Sigmoid colon (tissue), 4 donors: ENCODE measurements around the gene OR10A3.

Experiments
- EP300 ChIP-seq, 4 donors: sonication (generic); formaldehyde crosslinking; IDR thresholded peaks; one replicate each; pipeline ENCODE4 v1.6.1; 2017; ENCODE audit warnings: antibody characterized with exemption in 4 of 4
- POLR2A ChIP-seq, 2 donors: fragments of 450-650 bp; IDR thresholded peaks; one replicate each; pipeline ENCODE4 v1.6.1; 2016; ENCODE audit warnings: antibody characterized with exemption in 2 of 2, mild to moderate bottlenecking in 2 of 2, moderate library complexity in 2 of 2
- POLR2AphosphoS5 ChIP-seq, 4 donors: sonication (generic); formaldehyde crosslinking; IDR thresholded peaks; one replicate each; pipeline ENCODE4 v1.6.1; 2017; ENCODE audit warnings: antibody characterized with exemption in 4 of 4
- TF ChIP-seq, protein P1 (sequence below), 4 experiments: fragments of 450-650 bp in 3 of 4; fragments of 200-600 bp in 1 of 4; IDR thresholded peaks; one replicate each; pipeline ENCODE4 v1.5.1; 2016 to 2019; ENCODE audit warnings: antibody characterized with exemption in 4 of 4, mild to moderate bottlenecking in 3 of 4, moderate library complexity in 2 of 4

DNA sequence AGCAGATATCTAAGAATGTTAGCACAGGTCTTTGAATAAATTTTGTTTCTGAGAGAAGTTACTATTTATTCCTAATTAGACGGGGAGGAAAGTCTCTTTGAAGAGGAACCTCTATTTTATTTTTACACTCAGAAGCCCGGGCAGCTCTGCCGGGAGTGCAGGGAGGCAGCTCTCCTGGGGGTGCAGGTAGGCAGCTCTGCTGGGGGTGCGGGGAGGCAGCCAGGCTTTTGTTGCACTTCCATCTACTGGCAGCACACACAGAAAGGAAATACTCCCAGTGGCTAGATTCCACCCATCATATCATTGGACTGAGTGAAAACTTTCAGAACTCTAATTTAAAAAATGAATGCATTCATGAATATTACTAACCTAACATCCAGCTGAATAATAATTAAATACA lies 35.0 kb downstream of the OR10A3 start:
- TF ChIP-seq POLR2A (IDR thresholded peaks at IDR 0.05): no peak
- TF ChIP-seq, protein P1, sequence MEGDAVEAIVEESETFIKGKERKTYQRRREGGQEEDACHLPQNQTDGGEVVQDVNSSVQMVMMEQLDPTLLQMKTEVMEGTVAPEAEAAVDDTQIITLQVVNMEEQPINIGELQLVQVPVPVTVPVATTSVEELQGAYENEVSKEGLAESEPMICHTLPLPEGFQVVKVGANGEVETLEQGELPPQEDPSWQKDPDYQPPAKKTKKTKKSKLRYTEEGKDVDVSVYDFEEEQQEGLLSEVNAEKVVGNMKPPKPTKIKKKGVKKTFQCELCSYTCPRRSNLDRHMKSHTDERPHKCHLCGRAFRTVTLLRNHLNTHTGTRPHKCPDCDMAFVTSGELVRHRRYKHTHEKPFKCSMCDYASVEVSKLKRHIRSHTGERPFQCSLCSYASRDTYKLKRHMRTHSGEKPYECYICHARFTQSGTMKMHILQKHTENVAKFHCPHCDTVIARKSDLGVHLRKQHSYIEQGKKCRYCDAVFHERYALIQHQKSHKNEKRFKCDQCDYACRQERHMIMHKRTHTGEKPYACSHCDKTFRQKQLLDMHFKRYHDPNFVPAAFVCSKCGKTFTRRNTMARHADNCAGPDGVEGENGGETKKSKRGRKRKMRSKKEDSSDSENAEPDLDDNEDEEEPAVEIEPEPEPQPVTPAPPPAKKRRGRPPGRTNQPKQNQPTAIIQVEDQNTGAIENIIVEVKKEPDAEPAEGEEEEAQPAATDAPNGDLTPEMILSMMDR (IDR thresholded peaks at IDR 0.05): no peak
- no peak for TF ChIP-seq POLR2AphosphoS5 (IDR thresholded peaks at IDR 0.05)
- no peak for TF ChIP-seq EP300 (IDR thresholded peaks at IDR 0.05)
